Measurements from ENCODE around the gene USP53.
A peak's percentile ranks its signal among the peaks of the same experiment; 100 is the strongest.

The USP53 gene

GRCh38 chr4:119212964-119213606 is 572 bp downstream of the USP53 start:
- TF ChIP-seq BACH2 (CRISPR knock-in tag; IDR thresholded peaks at IDR 0.05; ENCODE audit: borderline replicate concordance) = peak; percentile 18; the same call in 1 of the 2 replicates
- no peak for TF ChIP-seq RARB (CRISPR knock-in tag; IDR thresholded peaks at IDR 0.05)
- no peak for TF ChIP-seq OSR1 (CRISPR knock-in tag; IDR thresholded peaks at IDR 0.05)
- TF ChIP-seq, protein P1, sequence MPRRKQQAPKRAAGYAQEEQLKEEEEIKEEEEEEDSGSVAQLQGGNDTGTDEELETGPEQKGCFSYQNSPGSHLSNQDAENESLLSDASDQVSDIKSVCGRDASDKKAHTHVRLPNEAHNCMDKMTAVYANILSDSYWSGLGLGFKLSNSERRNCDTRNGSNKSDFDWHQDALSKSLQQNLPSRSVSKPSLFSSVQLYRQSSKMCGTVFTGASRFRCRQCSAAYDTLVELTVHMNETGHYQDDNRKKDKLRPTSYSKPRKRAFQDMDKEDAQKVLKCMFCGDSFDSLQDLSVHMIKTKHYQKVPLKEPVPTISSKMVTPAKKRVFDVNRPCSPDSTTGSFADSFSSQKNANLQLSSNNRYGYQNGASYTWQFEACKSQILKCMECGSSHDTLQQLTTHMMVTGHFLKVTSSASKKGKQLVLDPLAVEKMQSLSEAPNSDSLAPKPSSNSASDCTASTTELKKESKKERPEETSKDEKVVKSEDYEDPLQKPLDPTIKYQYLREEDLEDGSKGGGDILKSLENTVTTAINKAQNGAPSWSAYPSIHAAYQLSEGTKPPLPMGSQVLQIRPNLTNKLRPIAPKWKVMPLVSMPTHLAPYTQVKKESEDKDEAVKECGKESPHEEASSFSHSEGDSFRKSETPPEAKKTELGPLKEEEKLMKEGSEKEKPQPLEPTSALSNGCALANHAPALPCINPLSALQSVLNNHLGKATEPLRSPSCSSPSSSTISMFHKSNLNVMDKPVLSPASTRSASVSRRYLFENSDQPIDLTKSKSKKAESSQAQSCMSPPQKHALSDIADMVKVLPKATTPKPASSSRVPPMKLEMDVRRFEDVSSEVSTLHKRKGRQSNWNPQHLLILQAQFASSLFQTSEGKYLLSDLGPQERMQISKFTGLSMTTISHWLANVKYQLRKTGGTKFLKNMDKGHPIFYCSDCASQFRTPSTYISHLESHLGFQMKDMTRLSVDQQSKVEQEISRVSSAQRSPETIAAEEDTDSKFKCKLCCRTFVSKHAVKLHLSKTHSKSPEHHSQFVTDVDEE (CRISPR knock-in tag; IDR thresholded peaks at IDR 0.05) = peak; percentile 10; the same call in 1 of the 2 replicates
- no peak for TF ChIP-seq GLIS3 (CRISPR knock-in tag; IDR thresholded peaks at IDR 0.05)
- 0 out of 2 replicates have a peak, but pooled peaks have one; percentile 5 for TF ChIP-seq ZNF8 (CRISPR knock-in tag; IDR thresholded peaks at IDR 0.05)
- peak; percentile 86 for ATAC-seq

GRCh38 chr4:119218093-119218492 is 5.6 kb downstream of the USP53 start:
- no peak for ATAC-seq

GRCh38 chr4:119221412-119221811 is 8.9 kb downstream of the USP53 start:
- ATAC-seq = no peak
- TF ChIP-seq TOX (CRISPR knock-in tag; IDR thresholded peaks at IDR 0.05; ENCODE audit: borderline replicate concordance) (no peak), GLIS3 (CRISPR knock-in tag; IDR thresholded peaks at IDR 0.05) (no peak), ZNF565 (CRISPR knock-in tag; conservative IDR thresholded peaks at IDR 0.05; ENCODE audit: low read depth) (no peak), BACH2 (CRISPR knock-in tag; IDR thresholded peaks at IDR 0.05; ENCODE audit: borderline replicate concordance) (no peak), ZNF70 (CRISPR knock-in tag; IDR thresholded peaks at IDR 0.05) (no peak), ZC3H10 (CRISPR knock-in tag; IDR thresholded peaks at IDR 0.05) (no peak), SNAI2 (CRISPR knock-in tag; IDR thresholded peaks at IDR 0.05) (no peak), PATZ1 (CRISPR knock-in tag; IDR thresholded peaks at IDR 0.05; ENCODE audit: borderline replicate concordance) (no peak), POU6F1 (CRISPR knock-in tag; IDR thresholded peaks at IDR 0.05; ENCODE audit: borderline replicate concordance, low read depth) (no peak), ARNTL (CRISPR knock-in tag; IDR thresholded peaks at IDR 0.05; ENCODE audit: borderline replicate concordance, low read depth) (no peak), PPARA (CRISPR knock-in tag; IDR thresholded peaks at IDR 0.05; ENCODE audit: borderline replicate concordance) (no peak), ZFP30 (CRISPR knock-in tag; IDR thresholded peaks at IDR 0.05) (no peak), ZNF8 (CRISPR knock-in tag; IDR thresholded peaks at IDR 0.05) (no peak), OSR1 (CRISPR knock-in tag; IDR thresholded peaks at IDR 0.05) (no peak), CSDC2 (CRISPR knock-in tag; IDR thresholded peaks at IDR 0.05) (no peak), TCF4 (CRISPR knock-in tag; IDR thresholded peaks at IDR 0.05; ENCODE audit: borderline replicate concordance) (no peak)
- TF ChIP-seq, protein P2, sequence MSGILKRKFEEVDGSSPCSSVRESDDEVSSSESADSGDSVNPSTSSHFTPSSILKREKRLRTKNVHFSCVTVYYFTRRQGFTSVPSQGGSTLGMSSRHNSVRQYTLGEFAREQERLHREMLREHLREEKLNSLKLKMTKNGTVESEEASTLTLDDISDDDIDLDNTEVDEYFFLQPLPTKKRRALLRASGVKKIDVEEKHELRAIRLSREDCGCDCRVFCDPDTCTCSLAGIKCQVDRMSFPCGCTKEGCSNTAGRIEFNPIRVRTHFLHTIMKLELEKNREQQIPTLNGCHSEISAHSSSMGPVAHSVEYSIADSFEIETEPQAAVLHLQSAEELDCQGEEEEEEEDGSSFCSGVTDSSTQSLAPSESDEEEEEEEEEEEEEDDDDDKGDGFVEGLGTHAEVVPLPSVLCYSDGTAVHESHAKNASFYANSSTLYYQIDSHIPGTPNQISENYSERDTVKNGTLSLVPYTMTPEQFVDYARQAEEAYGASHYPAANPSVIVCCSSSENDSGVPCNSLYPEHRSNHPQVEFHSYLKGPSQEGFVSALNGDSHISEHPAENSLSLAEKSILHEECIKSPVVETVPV (CRISPR knock-in tag; IDR thresholded peaks at IDR 0.05) = no peak
- TF ChIP-seq, protein P3, sequence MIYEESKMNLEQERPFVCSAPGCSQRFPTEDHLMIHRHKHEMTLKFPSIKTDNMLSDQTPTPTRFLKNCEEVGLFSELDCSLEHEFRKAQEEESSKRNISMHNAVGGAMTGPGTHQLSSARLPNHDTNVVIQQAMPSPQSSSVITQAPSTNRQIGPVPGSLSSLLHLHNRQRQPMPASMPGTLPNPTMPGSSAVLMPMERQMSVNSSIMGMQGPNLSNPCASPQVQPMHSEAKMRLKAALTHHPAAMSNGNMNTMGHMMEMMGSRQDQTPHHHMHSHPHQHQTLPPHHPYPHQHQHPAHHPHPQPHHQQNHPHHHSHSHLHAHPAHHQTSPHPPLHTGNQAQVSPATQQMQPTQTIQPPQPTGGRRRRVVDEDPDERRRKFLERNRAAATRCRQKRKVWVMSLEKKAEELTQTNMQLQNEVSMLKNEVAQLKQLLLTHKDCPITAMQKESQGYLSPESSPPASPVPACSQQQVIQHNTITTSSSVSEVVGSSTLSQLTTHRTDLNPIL (CRISPR knock-in tag; IDR thresholded peaks at IDR 0.05; ENCODE audit: low read depth) = no peak

More at GRCh38 chr4:119218093-119218492, 5.6 kb downstream of the USP53 start:
- TF ChIP-seq ZC3H10 (CRISPR knock-in tag; IDR thresholded peaks at IDR 0.05) (no peak), CSDC2 (CRISPR knock-in tag; IDR thresholded peaks at IDR 0.05) (no peak), ARNTL (CRISPR knock-in tag; IDR thresholded peaks at IDR 0.05; ENCODE audit: borderline replicate concordance, low read depth) (no peak)
